ENCODE results near the gene SLC6A18.

DNA sequence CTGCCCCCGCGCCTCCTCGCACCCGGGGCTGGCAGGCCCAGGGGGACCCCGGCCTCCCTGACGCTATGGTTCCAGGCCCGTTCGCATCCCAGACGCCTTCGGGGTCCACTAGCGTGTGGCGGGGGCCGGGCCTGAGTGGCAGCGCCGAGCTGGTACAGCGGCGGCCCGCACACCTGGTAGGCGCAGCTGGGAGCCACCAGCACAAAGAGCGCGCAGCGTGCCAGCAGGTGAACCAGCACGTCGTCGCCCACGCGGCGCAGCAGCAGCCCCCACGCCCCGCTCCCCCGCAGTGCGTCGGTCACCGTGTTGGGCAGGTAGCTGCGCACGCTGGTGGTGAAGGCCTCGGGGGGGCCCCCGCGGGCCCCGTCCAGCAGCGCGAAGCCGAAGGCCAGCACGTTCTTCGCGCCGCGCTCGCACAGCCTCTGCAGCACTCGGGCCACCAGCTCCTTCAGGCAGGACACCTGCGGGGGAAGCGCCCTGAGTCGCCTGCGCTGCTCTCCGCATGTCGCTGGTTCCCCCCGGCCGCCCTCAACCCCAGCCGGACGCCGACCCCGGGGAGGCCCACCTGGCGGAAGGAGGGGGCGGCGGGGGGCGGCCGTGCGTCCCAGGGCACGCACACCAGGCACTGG is 69.1 kb downstream of the SLC6A18 start:
- TF ChIP-seq SPI1 (IDR thresholded peaks at IDR 0.05; ENCODE audit: low read depth, low read length): no peak
- no peak for TF ChIP-seq POLR2A (IDR thresholded peaks at IDR 0.05; ENCODE audit: low read depth, low read length)
- no peak for TF ChIP-seq POLR2AphosphoS5 (IDR thresholded peaks at IDR 0.05; ENCODE audit: low read depth, low read length)
